Measurements from ENCODE around the gene ZXDC. TPM values are rescaled to one million over a fixed set of nuclear protein-coding genes. Genes with fewer than 3 reads are reported as not detected.

ZXDC gene
- total and polyA plus RNA-seq, 7 donors = 10.6 to 39.5 (median 30.3) TPM

- Histone ChIP-seq H3K36me3 (ENCODE audit: insufficient read depth in 1 of 2, low read depth in 1 of 2) (no peaks in the 10 kb centered on the region), H3K4me1 (no peaks in the 10 kb centered on the region), H3K4me3 (no peak overlapping the region), H3K9me3 (no peaks in the 10 kb centered on the region), H3K27me3 (ENCODE audit: insufficient read depth in 3 of 3, low read length in 2 of 3) (no peaks in the 10 kb centered on the region), H3K27ac (no peak overlapping the region)
- TF ChIP-seq CTCF (IDR thresholded peaks at IDR 0.05) = no peak
- 78 to 79% (median 79%) methylated on average over 21 of the region's 21 CpGs for WGBS, 3 donors
- intact Hi-C loops (cut with DNase I) = no loop called here
- ATAC-seq = no peak
- DNase-seq = no peak
Measured at GRCh38 chr3:126496894-126497850, 21.5 kb upstream of the ZXDC start.

GRCh38 chr3:126495786-126496185, 20.1 kb upstream of the ZXDC start:
- TF ChIP-seq CTCF (IDR thresholded peaks at IDR 0.05) = no peak
- intact Hi-C loops (cut with DNase I) = no loop called here
- DNase-seq (no peak), ATAC-seq (no peak)
- H3K36me3 ChIP-seq (ENCODE audit: insufficient read depth in 1 of 2, low read depth in 1 of 2) = no peaks in the 10 kb centered on the region
- H3K4me3 ChIP-seq = no peak overlapping the region
- no peaks in the 10 kb centered on the region for H3K27me3 ChIP-seq (ENCODE audit: insufficient read depth in 3 of 3, low read length in 2 of 3)
- no peaks in the 10 kb centered on the region for H3K9me3 ChIP-seq
- no peak overlapping the region for H3K27ac ChIP-seq
- H3K4me1 ChIP-seq = peaks cover 8% of the 10 kb centered on the region
- WGBS, 3 donors = 95 to 99% (median 98%) methylated on average over 8 of the region's 8 CpGs

DNA sequence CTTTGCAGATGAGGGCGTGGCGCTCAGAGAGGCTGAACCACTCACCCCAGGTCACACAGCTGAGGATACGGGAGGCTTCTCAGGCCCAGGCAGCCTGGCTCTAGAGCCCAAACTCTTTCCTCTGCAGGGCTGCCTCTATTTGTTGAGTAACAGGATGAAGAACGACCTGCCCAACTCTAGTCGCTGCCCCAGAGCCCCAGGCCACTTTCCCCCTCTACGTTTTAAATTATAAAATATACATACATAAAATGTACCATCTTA, 19.2 kb upstream of the ZXDC start:
- ATAC-seq (no peak), DNase-seq (no peak)
- Histone ChIP-seq H3K36me3 (ENCODE audit: insufficient read depth in 1 of 2, low read depth in 1 of 2) (no peaks in the 10 kb centered on the region), H3K9me3 (no peaks in the 10 kb centered on the region), H3K27ac (no peak overlapping the region), H3K27me3 (ENCODE audit: insufficient read depth in 3 of 3, low read length in 2 of 3) (no peaks in the 10 kb centered on the region), H3K4me3 (no peak overlapping the region), H3K4me1 (peaks cover 8% of the 10 kb centered on the region)
- 90 to 96% (median 94%) methylated on average over 6 of the region's 6 CpGs for WGBS, 3 donors
- TF ChIP-seq CTCF (IDR thresholded peaks at IDR 0.05) = no peak
- intact Hi-C loops (cut with DNase I) = no loop called here

- 49 to 65% (median 50%) methylated on average over 12 of the region's 12 CpGs for WGBS, 3 donors
- no peak for TF ChIP-seq CTCF (IDR thresholded peaks at IDR 0.05)
- peaks cover 8% of the 10 kb centered on the region for H3K4me1 ChIP-seq
Measured at GRCh38 chr3:126494204-126494969, 18.7 kb upstream of the ZXDC start.

More at GRCh38 chr3:126494204-126494969, 18.7 kb upstream of the ZXDC start:
- DNase-seq = peak in 1 of 2 donors; percentile 37
- Histone ChIP-seq H3K9me3 (no peaks in the 10 kb centered on the region), H3K27ac (no peak overlapping the region), H3K36me3 (ENCODE audit: insufficient read depth in 1 of 2, low read depth in 1 of 2) (no peaks in the 10 kb centered on the region), H3K4me3 (no peak overlapping the region), H3K27me3 (ENCODE audit: insufficient read depth in 3 of 3, low read length in 2 of 3) (no peaks in the 10 kb centered on the region)
- ATAC-seq = no peak
- intact Hi-C loops (cut with DNase I) = no loop called here

Measured in psoas muscle (tissue), 8 donors.